Right ventricle myocardium inferior (tissue), 1 donor: ENCODE measurements around the gene YLPM1. TPM values are rescaled to one million over a fixed set of nuclear protein-coding genes. Genes with fewer than 3 reads are reported as not detected.
"Not testable (repeated sequence)": the region's sequence is repeated elsewhere in the genome, so short reads cannot be mapped to it uniquely, and the experiment has no call there.

Source experiments
- ATAC-seq: fragments of 200-7000 bp; cut with Tn5 transposase; one replicate; pipeline ENCODE4 v1.9.1; 2020; ENCODE audit warnings: mild to moderate bottlenecking, moderate library complexity
- DNase-seq: peaks from one replicate; pipeline ENCODE4 v3.0.0; 2021; ENCODE audit errors: missing footprints
- intact Hi-C: fragments of 100-400 bp; cut with DNase I; formaldehyde crosslinking; loops from one replicate; pipeline ENCODE4 v1.11.0; 2022
- long read RNA-seq: library from polyadenylated mRNA; unstranded; transcript quantifications from one replicate; pipeline ENCODE4 v2.0.0, GENCODE V29; 2021
- total RNA-seq: library from RNA; stranded (reverse); fragmentation: NEBNext Ultra II Directional; extraction: Animal tissue kit (Norgen Biotek cat#: 25700); gene quantifications from one replicate; pipeline ENCODE4 v1.2.1, GENCODE V29; 2021
- donor health status: DM: no; HTN: yes; CAD: no; lungs with severe emphysema.

Gene YLPM1, protein sequence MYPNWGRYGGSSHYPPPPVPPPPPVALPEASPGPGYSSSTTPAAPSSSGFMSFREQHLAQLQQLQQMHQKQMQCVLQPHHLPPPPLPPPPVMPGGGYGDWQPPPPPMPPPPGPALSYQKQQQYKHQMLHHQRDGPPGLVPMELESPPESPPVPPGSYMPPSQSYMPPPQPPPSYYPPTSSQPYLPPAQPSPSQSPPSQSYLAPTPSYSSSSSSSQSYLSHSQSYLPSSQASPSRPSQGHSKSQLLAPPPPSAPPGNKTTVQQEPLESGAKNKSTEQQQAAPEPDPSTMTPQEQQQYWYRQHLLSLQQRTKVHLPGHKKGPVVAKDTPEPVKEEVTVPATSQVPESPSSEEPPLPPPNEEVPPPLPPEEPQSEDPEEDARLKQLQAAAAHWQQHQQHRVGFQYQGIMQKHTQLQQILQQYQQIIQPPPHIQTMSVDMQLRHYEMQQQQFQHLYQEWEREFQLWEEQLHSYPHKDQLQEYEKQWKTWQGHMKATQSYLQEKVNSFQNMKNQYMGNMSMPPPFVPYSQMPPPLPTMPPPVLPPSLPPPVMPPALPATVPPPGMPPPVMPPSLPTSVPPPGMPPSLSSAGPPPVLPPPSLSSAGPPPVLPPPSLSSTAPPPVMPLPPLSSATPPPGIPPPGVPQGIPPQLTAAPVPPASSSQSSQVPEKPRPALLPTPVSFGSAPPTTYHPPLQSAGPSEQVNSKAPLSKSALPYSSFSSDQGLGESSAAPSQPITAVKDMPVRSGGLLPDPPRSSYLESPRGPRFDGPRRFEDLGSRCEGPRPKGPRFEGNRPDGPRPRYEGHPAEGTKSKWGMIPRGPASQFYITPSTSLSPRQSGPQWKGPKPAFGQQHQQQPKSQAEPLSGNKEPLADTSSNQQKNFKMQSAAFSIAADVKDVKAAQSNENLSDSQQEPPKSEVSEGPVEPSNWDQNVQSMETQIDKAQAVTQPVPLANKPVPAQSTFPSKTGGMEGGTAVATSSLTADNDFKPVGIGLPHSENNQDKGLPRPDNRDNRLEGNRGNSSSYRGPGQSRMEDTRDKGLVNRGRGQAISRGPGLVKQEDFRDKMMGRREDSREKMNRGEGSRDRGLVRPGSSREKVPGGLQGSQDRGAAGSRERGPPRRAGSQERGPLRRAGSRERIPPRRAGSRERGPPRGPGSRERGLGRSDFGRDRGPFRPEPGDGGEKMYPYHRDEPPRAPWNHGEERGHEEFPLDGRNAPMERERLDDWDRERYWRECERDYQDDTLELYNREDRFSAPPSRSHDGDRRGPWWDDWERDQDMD (N-terminal part only)
- total RNA-seq: 27.1 TPM
- long read RNA-seq, partial matches to known transcripts: 3 of 3 reads
- long read RNA-seq, other reads (novel, unspliced or antisense): 0 of 3 reads

GRCh38 chr14:74762917-74763802 is at the start of gene YLPM1:
YLPM1 (plus strand) TSS chr14:74763316; CDS start chr14:74763490, 174 bp downstream.
- DNase-seq (peak; percentile 97), ATAC-seq (peak; percentile 100)
- intact Hi-C loops: loop anchor here (1.0 kb wide), 1 partner anchor 50 kb away; the partner anchor contains the start of genes AREL1 and FCF1

DNA sequence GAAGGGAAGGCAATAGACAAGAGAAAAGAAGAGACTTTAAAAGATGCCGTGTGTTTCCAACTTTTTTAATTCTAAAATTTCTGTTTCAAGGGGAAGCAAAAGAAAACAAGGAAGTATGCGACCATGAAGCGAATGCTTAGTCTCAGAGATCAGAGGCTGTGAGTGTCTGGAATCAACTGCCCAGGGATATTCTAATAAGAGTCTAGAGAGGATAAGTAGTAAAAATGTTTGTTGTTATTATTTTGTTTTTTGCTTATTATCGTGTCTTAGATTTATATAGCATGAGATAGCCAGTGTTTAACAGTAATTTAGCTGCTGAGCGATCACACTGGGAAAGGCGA is 49.8 kb upstream of the YLPM1 start:
- intact Hi-C loops: loop anchor here (1.0 to 5.0 kb wide), 2 partner anchors 50 to 101 kb away; partner anchors contain the start of genes LTBP2 and YLPM1
- ATAC-seq: no peak

GRCh38 chr14:74720526-74720925 is 42.6 kb upstream of the YLPM1 start:
- no peak for DNase-seq
- no peak for ATAC-seq
- intact Hi-C loops: no loop called here

More for the DNA sequence above, 49.8 kb upstream of the YLPM1 start:
- DNase-seq: no peak

- ATAC-seq (no peak), DNase-seq (no peak)
- intact Hi-C loops: no loop called here
These were observed 40.0 kb upstream of the YLPM1 start for GRCh38 chr14:74723134-74723533.

GRCh38 chr14:74732387-74732786 is 30.7 kb upstream of the YLPM1 start:
- ATAC-seq (no peak), DNase-seq (no peak)
- intact Hi-C loops: no loop called here

- intact Hi-C loops: no loop called here
- DNase-seq: no peak
- no peak for ATAC-seq
These were observed 29.9 kb upstream of the YLPM1 start for GRCh38 chr14:74733221-74733620.

- intact Hi-C loops: no loop called here
- no peak for ATAC-seq
- no peak for DNase-seq
These were observed 28.0 kb upstream of the YLPM1 start for GRCh38 chr14:74735125-74735524.

DNA sequence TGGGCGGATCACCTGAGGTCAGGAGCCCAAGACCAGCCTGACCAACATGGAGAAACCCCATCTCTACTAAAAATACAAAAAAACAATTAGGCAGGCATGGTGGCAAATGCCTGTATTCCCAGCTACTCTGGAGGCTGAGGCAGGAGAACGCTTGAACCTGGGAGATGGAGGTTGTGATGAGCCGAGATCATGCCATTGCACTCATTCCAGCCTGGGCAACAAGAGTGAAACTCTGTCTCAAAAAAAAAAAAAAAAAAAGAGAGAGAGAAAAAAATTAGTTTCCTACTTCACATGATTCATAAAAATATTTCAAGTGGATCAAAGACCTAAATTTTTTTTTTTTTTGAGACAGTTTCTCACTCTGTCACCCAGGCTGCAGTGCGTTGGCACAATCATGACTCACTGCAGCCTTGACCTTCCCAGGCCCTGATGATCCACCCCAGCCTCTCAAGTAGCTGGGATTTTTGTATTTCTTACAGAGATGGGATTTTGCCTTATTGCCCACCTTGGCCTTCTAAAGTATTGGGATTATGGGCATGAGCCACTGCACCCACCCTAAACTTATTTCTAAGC is 25.3 kb upstream of the YLPM1 start:
- intact Hi-C loops: no loop called here
- DNase-seq (no peak), ATAC-seq (no peak)

- intact Hi-C loops: no loop called here
- DNase-seq (no peak), ATAC-seq (no peak)
These were observed 23.7 kb upstream of the YLPM1 start for GRCh38 chr14:74739293-74740030.

DNA sequence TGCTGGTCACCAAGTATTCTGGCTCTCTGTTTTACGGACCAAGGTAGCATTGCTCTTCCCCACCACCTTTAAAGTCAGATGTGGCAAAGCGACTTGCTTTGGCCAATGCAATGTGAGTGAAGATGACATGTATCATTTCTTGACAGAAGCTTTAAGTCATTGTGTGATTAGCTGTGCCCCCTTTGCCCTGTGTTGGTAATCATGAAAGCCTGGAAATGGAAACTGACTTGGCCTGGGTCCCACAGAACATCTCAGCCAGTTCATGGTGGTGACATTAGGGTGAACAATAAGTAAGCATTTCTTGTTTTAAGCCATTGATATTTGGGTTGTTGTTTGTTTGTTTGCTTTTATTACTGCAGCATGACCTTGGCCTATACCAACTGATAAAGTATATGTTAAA is 15.9 kb upstream of the YLPM1 start:
- intact Hi-C loops: no loop called here
- ATAC-seq: no peak
- DNase-seq: no peak

- DNase-seq (no peak), ATAC-seq (no peak)
- intact Hi-C loops: no loop called here
These were observed 9.0 kb upstream of the YLPM1 start for GRCh38 chr14:74754157-74754556.

GRCh38 chr14:74754899-74755298 is 8.2 kb upstream of the YLPM1 start:
- no peak for ATAC-seq
- no peak for DNase-seq
- intact Hi-C loops: no loop called here

DNA sequence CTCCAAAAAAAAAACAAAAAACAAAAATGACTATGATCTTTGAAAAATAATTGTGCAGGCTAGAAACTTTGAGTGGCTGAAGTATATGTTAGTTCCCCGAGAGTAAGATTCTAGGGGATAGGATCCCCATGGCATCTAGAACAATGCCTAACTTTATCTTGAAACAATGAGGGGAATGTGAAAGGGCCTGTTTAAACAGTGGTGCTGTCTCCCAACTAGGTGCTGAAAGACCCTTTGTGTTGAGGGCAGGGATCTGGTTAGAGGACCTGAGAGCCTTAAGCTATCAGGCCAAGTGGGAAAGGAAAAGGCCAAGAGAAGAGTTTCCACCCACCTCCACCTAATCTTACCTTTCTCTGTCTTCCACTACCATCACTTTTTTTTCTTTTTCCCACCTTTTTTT is 6.8 kb upstream of the YLPM1 start:
- intact Hi-C loops: no loop called here
- no peak for ATAC-seq
- DNase-seq: no peak

GRCh38 chr14:74758505-74758904 is 4.6 kb upstream of the YLPM1 start:
- intact Hi-C loops, ATAC-seq, DNase-seq: not testable (repeated sequence)

DNA sequence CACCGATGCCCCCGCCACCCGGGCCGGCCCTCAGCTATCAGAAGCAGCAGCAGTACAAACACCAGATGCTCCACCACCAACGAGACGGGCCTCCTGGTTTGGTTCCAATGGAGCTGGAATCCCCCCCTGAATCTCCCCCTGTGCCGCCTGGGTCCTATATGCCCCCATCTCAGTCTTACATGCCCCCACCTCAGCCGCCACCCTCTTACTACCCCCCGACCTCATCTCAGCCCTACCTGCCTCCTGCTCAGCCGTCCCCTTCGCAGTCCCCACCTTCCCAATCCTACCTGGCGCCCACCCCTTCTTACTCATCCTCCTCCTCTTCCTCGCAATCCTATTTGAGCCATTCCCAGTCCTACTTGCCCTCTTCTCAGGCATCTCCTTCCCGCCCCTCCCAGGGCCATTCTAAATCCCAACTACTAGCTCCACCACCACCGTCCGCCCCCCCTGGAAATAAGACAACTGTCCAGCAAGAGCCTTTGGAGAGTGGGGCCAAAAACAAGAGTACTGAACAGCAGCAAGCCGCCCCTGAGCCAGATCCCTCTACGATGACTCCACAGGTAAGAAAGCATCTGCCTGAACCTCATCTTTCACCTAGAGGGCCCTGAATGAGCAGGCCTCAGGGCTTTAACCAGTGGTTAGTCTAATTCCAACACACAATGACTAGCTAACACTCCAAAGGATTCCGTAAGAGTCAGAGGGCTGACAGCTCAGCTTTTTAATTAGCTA is 851 bp downstream of the YLPM1 start:
- intact Hi-C loops: loop anchor here (1.0 kb wide), 1 partner anchor 51 kb away; the partner anchor contains the start of genes AREL1 and FCF1
- ATAC-seq (no peak), DNase-seq (peak; percentile 66)

- ATAC-seq (no peak), DNase-seq (no peak)
- intact Hi-C loops: no loop called here
These were observed 2.6 kb downstream of the YLPM1 start for GRCh38 chr14:74765721-74766120.
